Stimulated activated CD8-positive, alpha-beta memory T cell treated with anti-CD3 and anti-CD28 coated beads, Interleukin-15, amount 100 ng/mL, for 24 hours (primary cell): ENCODE results near the gene ENOX1.

ENCODE experiments used
- DNase-seq: peaks from one replicate; pipeline ENCODE4 v3.0.0-alpha.2; 2020; ENCODE audit warnings: low read depth

ENOX1 gene

DNA sequence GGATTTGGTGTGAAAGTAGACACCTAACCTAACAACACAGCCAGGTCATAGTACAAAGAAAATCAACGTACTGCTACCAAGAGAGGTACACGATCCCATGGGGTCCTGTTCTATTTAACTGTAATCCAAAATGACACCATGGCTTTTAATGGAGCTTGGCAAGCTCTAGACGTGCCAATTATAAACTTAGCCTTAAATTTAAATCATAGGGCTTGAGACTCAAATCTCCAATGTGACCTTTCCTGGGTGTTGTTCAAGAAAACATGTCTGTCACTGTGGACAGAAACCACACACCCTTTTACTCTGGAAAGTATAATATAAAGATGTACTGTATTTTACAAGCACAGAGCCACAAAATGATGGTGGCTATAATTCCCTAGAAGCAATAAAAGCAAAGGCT lies 299.3 kb downstream of the ENOX1 start:
- no peak for DNase-seq

DNA sequence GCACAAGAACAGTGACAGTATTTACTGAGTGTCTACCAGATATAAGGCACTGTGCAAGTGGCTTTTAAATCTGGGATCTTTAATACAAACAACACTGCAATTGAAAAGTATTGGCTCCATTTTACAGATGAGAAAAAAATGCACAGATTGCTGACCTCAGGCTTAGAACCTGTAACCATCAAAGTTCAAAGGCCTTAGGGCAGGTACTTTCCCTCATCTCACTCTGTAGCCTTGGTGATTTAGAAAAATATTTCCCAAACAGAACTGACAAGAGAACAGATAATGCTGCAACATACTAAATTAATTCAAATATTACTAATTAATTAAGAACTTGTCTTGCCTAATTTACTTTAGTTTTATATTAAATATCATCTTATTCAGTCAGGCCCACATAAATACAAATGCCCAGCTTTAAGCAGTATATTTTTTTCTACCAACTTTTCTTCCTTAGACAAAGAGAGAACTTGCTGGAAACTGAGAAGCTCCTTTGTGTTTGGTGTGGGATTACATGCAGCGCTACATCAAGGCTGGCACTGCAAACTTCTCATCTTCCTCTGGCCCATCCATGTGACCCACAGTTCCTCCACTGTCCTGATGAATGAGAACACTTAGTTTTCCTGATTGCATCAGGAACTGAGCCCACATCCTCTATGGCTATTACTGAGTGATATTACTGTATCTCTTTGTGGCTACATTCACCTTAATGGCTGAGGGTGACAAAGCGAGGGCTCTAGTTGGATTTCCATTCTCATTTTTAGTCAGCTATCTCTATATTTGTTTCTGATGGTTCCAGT lies 302.1 kb downstream of the ENOX1 start:
- DNase-seq = no peak

DNA sequence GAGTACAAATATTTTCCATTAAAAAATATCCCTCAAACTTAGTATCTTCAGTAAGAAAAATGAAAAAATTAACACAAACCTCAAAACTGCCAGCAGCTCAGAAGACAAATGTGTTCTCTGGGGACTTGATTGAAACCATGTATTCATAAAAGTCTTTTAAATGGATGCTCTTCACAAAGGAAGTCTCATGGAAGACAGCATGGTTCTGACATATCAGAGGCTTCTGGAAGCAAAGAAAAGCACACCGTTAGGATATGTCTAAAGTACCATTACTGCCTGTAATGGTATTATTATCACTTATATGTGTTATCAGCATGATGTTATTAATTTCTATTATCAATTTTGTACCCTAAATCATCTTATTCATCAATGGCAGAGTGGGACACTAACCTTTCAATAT lies 302.8 kb downstream of the ENOX1 start:
- DNase-seq = no peak

DNA sequence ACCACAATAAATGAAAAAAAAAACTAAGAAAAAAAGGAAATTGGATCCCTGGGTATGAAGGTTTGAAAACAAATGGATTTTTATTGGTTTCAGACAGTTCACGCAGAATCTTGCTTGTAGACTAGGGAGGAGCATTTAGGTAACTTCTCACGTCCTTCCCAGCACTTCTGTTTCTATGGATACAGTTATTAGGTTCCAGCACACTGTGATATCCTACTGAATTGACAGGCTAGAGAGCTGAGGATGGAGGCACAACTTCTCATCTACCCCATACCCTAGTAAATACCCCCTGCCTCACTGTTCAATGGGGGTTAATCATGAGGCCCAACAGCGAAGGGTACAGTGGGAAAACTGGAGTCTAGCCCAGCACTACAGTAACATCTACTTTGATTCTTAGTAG lies 304.1 kb downstream of the ENOX1 start:
- no peak for DNase-seq

DNA sequence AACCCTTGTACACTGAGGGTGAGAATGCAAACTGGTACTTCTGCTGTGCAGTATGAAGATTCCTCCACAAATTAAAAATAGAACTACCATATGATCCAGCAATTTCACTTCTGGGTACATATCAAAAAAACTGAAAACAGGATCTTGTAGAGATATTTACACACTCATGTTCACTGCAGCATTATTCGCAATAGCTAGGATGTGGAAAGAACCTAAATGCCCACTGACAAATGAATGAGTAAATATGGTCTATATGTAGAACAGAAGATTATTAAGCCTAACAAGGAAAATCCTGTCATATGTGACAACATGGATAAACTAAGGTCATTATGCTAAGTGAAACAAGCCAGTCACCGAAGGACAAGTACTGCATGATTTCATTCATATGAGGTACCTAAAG lies 304.7 kb downstream of the ENOX1 start:
- DNase-seq = no peak

DNA sequence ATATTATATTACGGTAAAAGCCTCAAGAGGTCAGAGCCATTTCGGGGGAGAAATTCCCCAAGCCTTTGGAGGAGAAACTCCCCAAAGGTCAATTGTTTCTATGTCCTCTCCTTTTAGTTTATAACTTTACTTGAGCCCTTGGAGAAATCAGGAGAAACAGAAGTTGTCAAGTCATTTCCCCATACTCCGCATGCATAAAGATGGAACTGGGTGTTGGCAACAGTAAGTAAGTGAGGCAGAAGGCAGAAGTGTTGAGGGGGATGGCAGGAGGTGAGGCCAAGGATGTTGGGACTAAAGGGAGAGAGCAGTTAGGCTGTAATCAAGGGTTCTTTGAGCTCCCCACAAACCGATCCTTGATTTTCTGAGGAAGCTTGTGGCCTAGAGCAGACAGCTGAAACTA lies 307.9 kb downstream of the ENOX1 start:
- DNase-seq = no peak

DNA sequence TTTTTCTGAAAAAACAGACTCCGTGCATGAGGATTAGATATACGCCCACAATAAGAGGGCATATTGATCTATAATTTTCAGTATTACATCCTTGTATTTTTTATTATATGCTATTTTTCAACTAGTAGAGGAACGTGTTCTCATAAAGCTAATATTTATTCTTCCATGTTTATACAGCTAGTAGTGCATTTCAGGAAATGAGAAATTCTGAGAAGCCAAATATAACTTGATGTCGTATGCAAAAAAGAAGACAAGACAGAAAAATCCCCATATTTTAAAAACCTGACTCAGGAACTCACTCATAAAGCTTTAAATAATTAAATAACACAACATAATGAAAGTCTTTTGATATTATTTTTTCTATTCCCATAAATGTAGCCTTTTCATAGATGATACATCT lies 308.6 kb downstream of the ENOX1 start:
- DNase-seq = no peak

DNA sequence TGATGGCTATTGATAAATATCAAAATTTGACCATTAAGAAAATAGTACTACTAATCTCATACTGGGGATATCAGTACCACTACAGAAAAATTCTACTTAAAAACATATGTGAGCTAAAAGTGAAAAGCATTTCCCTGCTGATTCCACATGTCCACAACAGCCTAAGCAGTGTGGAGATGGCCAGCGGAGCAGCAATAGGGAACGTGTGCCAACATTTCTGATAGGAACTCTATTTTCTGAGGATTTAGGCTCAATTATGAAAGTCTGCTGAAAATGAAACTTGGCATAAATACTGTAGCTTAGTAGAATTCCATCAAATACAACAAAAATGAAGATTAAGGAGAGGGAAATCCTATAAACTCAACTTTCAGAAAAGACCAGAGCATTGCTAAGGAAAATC lies 311.6 kb downstream of the ENOX1 start:
- DNase-seq = no peak

DNA sequence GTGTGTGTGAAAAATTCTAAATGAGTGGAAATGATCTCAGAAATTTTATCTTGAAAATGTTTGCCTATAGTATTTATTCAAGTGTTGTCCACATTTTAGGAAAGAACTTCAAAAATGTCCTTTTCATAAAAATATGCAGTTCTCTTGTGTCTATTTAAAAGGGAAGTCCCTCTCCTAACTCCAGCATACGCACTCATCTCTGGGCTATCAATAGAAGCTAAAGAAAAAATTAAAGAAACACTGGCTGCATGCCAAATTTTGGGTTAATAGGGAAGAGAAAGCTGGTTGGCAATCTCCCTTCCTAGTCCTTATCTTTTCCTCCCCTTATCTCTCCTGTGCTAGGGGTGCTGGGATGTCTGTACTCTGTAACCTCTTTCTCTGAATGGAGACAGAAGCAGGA lies 313.3 kb downstream of the ENOX1 start:
- DNase-seq = no peak

DNA sequence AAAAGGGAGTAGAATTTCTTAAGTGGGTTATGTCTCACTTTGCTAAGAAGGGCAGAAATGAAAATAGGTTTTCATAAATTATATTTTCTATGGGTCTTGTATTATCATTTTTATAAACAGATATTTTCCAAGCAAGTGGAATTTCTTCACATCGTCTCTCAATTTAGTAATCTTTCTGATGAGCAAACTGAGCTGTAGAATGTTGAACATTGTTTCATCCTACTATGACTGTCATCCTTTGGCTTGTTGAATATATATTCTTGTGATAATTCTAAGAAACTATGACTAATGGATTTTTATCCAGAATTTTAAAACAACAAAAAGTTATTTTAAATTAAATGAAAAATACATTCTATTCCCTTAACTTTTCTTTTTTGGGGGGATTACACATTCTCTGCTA lies 313.8 kb downstream of the ENOX1 start:
- no peak for DNase-seq

DNA sequence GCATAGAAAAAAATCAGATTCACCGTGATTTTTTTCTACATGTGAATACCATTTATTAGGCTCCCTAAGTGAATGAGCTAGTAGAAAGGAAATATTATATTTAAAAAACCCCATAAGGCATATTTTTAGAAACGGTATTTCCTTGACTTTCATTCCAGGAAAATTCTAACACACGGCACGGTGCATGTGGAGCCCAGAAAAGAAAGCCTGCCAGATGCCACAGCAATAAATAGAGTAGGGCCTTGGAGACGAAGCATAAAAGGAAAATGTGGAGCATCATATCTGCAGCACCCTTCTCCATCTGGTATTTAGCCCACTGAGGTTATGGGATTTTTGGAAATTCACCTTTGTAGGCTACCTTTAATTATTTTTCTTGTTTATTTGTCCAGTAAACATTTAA lies 314.4 kb downstream of the ENOX1 start:
- no peak for DNase-seq

DNA sequence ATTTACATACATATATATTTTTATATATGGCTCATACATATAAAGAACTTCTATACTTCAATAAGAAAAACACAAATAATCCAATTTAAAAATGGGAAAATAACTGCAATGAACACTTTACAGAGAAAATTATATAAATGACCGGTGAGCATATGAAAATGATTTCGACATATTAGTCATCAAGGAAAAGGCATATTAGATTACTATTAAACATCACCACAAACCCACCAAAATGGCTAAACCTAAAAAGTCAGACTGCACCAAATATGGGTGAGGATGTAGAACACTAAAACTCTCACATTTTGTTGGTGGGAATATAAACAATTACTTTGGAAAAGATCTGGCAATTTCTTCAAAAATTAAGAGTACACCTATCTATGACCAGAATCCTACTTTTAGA lies 316.2 kb downstream of the ENOX1 start:
- no peak for DNase-seq

DNA sequence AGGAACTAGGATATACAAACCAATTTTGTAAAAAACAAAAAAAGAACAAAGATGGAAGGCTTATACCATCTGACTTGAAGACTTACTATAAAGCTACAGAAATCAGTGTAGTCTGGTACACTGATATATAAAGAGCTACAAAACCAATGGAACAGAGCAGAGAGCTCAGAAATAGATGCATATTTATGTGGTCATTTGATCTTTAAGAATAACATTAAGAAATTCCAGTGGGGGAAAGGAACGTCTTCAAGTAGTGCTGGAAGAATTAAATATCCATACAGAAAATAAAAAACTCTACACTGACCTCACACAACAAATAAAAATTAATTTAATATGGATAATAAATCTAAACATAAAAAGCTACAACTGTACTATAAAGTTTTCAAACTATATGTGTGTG lies 317.0 kb downstream of the ENOX1 start:
- DNase-seq = no peak

DNA sequence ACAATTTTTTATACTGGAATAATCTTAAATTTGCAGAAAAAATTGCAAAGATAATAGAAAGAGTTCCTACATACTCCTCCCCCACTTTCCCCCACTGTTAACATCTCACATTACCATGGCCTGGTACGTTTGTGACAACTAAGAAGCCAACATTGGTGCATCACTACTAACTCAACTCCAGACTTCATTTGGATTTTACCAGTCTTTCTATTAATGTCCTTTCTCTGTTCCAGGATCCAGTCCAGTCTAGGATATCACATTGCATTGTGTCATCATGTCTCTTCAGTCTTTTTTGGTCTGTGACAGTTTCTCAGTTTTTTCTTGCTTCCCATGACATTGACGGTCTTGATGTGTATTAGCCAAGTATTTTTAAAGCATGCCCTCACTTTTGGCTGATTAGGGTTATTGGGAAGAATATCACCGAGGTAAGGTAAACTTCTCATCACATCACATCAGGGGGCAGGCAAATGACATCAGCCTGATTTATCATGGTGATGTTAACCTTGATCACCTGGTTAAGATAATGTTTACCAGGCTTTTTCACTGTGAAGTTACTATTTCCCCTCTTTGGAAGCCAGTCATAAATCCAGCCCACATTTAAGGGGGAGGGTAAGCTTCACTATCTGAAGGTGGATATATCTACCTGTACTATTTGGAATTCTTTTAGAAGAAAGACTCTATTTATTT lies 322.1 kb downstream of the ENOX1 start:
- no peak for DNase-seq

DNA sequence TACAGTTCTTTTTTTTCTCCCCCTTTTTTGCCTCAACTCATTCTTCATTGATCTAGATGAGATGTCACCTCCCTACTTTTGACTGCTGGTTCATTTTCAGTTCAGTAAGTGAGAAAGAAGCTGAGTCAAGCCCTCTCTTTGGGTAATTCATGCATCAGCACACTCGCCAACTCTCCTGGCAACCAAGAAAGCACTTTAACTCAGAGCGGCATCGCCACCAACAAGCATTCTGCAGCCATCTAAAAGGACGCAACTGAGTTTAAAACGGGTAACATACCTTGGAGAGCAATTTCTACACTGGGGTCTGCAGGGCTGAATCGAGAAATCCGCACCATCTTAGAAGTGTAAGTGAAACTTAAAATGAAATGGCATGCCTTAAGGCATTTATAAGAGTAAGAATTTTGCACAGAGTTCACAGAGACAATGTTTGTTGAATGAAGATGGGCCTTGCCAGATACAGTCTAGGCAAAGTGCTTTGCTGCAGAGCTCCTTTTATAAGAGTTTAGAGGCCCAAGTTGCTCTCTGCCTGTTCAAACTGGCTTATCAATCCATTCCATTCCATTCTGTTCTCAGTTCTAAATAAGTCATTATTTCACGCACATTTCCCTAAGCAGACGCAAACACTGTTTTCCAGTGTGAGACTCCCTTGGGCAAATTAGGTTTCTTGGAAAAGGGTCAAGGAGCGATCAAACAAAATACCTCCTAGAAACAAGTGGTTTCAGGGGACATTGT lies 338.0 kb downstream of the ENOX1 start:
- no peak for DNase-seq

DNA sequence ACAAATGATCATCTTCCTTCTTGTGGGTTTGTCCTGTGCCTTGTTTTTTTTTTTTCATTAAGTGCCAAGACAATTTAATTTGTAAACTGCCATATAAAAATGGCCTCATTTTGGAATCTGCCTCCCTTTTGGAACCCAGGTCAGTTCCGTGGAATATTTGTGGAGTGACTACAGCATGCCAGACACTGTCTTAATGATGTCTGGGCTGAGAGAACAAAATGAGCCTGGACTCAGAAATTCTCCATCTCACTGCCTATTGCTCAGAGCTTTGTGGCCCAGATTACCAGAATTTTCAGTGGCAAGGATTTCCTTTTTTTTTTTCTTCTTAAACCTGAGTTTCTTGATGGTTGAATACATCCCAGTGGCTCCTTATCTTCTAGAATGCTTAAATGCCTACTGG lies 340.6 kb downstream of the ENOX1 start:
- DNase-seq = no peak

DNA sequence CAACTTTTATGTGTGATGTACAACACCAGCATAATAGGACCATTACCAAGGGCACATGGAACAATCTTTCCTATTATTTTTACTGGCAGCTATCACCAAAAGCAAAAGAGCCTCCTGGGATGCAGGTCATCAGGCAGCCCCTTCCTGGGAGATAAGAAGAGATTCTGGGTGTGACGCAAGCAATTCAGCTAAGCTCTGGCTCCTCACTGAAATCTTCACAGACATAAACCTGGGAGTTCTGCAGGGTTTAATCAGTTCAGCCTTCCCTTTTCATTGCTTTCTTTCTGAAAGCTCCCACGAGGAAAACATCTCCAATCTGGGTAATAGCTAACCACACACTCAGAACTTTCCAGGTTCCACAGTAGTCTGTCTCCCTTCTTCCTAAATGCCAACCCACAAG lies 341.1 kb downstream of the ENOX1 start:
- DNase-seq = no peak

DNA sequence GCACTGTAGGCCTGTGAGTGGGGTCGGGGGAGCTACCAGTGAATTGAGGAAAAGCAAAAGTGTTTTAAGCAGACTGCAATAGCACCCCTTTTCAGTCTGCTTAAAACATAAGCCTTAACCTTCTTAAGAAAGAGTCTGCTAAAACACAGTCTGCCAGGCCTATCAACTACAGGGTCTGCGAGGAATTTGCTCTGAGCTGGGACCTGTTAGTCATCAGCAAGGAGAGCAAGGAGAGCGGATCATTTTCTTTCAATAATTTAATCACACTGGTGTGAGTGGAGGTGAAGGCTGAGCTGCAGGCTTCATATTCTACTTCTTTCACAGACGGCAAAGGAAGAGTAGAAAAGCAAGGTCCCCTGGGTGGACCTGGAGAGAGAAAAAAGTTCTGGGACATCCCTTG lies 342.7 kb downstream of the ENOX1 start:
- no peak for DNase-seq

DNA sequence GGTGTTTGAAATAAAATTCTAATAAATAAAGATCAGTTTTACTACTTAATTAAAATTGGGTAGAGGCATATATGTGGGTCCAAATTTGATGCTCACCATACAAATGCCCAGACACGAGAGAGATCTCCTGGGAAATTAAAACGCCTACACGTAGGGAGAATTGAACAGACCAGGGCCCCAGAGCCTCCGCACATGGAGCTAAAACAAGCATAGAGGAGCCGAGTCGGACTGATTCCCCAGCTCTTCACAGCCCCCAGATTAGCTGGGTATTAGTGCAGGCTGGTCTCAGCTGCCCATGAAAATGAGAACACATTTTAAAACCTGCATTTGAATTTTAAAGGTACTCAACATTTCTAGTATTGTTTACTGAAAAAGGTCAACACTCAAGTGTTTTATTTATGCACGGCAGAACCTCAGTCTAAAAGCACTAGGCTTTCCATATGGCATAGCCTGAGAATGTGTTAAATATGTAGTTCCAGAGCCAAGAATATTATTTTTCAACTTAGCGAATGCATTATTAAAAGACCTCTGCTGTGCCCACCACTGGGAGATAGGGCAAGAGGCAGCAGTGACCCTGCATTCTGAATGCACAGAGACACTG lies 344.8 kb downstream of the ENOX1 start:
- DNase-seq = no peak

DNA sequence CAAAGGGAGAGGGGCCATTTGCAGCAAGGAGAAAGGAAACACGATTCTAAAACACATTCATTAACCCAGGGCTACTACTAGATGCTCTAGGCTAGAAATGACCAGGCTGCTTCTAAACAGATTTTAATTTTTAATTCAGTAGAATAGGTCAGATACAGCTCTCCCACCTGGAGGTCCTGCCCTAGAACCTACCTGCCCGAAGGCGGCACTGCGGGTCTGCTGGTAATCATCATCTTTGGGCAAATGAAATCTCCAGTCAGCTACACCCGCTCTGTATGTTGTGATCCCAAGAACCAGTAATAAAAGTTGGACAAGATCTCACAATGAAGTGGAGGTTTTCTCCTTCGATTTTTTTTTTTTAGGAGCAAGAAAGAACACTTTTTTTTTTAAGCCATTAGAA lies 345.3 kb downstream of the ENOX1 start:
- DNase-seq = no peak

DNA sequence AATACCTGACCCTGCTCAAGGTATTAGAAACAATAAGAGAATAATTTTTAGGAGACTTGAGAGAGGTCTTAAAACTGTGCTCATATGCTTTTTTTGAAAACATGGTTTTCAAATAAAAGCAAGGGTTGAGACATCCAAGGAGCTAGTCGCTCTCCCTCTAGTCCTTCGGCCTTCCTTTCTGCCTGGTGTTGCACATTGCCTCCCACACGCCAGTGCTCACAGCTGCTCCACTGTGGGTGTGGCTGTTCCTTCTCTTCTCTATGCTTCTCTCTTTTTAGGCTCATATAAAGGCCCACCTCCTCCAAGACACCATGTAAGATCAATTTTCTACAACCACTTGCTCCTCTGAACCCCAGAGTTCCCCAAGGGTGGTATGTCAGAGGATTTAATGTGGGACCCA lies 352.6 kb downstream of the ENOX1 start:
- DNase-seq = no peak

DNA sequence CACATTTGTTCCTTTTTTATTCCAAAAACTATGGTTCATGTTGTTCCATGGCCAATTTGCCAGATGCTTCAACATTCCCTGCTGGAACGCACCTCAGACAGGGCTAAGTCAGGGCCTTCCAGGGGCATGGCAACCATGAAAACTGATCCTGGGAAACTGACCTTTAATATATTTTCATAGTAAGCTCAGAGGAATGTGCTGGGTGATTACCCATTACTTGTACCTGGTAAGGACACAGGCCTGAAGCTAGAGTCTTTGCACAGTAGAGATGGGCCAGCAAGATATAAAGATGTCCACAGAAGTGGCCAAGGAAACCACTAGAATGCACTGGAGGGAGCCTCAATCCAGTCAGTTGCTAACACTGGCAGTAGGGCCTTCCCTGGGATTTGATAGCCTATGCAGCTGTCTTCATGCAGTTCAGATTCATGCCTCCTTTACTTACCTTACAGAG lies 353.1 kb downstream of the ENOX1 start:
- DNase-seq = no peak

DNA sequence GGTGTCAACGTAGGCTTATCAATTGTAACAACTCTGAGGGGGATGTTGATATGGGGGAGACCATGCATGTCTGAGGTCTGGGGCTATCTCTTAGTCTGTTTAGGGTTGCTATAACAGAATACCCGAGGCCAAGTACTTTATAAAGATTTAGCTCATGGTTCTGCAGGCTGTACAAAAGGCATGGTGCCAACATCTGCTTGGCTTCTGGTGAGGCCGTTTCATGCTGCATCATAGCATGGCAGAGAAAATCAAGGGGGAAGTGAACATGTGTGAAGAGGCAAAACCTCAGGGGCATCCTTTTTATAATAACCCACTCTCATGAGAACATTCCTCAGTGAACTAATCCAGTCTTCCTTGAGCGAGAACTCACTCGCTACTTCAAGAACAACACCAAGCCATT lies 353.8 kb downstream of the ENOX1 start:
- DNase-seq = no peak
